GM21360 (cell line): ENCODE results near the gene MTFR2.
A peak's percentile ranks its signal among the peaks of the same experiment; 100 is the strongest.
"Not testable (repeated sequence)": the region's sequence is repeated elsewhere in the genome, so short reads cannot be mapped to it uniquely, and the experiment has no call there.

Experiments used
- ATAC-seq: cut with Tn5 transposase; IDR thresholded peaks from one replicate; pipeline ENCODE4 v1.9.1; 2021; ENCODE audit warnings: mild to moderate bottlenecking, moderate library complexity; ENCODE audit not compliant: unreplicated experiment

The MTFR2 gene

GRCh38 chr6:136236466-136237293 is 13.4 kb downstream of the MTFR2 start:
- no peak for ATAC-seq

GRCh38 chr6:136235233-136235564 is 14.9 kb downstream of the MTFR2 start:
- ATAC-seq = no peak

GRCh38 chr6:136232701-136233100 is 17.4 kb downstream of the MTFR2 start:
- no peak for ATAC-seq

- ATAC-seq = no peak
Observed at GRCh38 chr6:136230219-136230853, 19.8 kb downstream of the MTFR2 start.

GRCh38 chr6:136228814-136229213 is 21.3 kb downstream of the MTFR2 start:
- ATAC-seq = no peak

GRCh38 chr6:136226674-136227377 is 23.3 kb downstream of the MTFR2 start:
- ATAC-seq = peak; percentile 26

GRCh38 chr6:136226027-136226673 is 24.0 kb downstream of the MTFR2 start:
- peak; percentile 63 for ATAC-seq

- no peak for ATAC-seq
Observed at GRCh38 chr6:136225496-136225895, 24.6 kb downstream of the MTFR2 start.

GRCh38 chr6:136224974-136225373 is 25.1 kb downstream of the MTFR2 start:
- not testable (repeated sequence) for ATAC-seq

GRCh38 chr6:136216503-136217401 is 33.4 kb downstream of the MTFR2 start:
- no peak for ATAC-seq

- ATAC-seq = no peak
Observed at GRCh38 chr6:136213853-136214252, 36.3 kb downstream of the MTFR2 start.

- no peak for ATAC-seq
Observed at GRCh38 chr6:136213012-136213539, 37.0 kb downstream of the MTFR2 start.

GRCh38 chr6:136212608-136213007 is 37.5 kb downstream of the MTFR2 start:
- no peak for ATAC-seq

GRCh38 chr6:136210398-136211165 is 39.5 kb downstream of the MTFR2 start:
- ATAC-seq = no peak

- ATAC-seq = no peak
Observed at GRCh38 chr6:136209496-136209895, 40.6 kb downstream of the MTFR2 start.

GRCh38 chr6:136208783-136209182 is 41.3 kb downstream of the MTFR2 start:
- ATAC-seq = no peak

GRCh38 chr6:136201732-136202131 is 48.4 kb downstream of the MTFR2 start:
- no peak for ATAC-seq

GRCh38 chr6:136192902-136193301 is 57.2 kb downstream of the MTFR2 start:
- no peak for ATAC-seq

- ATAC-seq = no peak
Observed at GRCh38 chr6:136191606-136192312, 58.4 kb downstream of the MTFR2 start.
